NT2/D1 (cell line): ENCODE measurements around the gene POU4F1.

Source experiments
- SUZ12 ChIP-seq: IDR thresholded peaks from 2 replicates; pipeline ENCODE4 v1.6.1; 2011; ENCODE audit not compliant: insufficient read length, insufficient read depth; ENCODE audit errors: extremely low read depth
- YY1 ChIP-seq: IDR thresholded peaks from 2 replicates; pipeline ENCODE4 v1.6.1; 2011; ENCODE audit not compliant: insufficient read length, insufficient read depth
- ZNF274 ChIP-seq: IDR thresholded peaks from 2 replicates; pipeline ENCODE4 v1.6.1; 2011; ENCODE audit warnings: mild to moderate bottlenecking, low read depth, low read length

DNA sequence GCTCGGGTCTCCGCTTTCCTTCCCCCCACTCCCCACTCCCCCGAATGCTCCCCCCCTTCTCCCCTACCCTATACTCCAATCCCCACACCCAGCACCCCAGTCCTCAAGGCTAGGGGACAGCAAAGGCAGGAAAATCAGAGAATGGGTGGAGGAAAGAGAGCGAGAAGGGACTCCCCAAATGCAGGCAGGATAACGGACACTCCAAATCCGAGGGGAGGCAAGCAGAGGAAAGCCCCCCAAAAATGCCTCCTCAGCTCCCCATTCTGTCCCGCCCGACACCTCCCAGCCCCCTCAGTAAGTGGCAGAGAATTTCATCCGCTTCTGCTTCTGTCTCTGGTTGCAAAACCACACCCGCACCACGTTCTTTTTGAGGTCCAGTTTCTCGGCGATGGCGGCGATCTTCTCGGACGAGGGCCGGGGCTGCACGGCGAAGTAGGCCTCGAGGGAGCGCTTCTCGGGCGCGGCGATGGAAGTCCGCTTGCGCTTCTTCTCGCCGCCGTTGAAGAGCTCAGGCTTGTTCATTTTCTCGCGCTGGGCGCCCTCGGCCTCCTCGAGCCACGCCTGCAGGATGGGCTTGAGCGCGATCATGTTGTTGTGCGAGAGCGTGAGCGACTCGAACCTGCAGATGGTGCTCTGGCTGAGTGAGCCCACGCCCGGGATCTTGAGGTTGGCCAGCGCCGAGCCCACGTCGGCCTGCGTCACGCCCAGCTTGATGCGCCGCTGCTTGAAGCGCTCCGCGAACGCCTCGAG, 2.1 kb downstream of the POU4F1 start:
- TF ChIP-seq YY1: no peak
- TF ChIP-seq ZNF274: no peak
- TF ChIP-seq SUZ12: no peak
